HG03196 (cell line): ENCODE data around the gene PRDM5.

Source experiments
- ATAC-seq: cut with Tn5 transposase; IDR thresholded peaks from one replicate; pipeline ENCODE4 v1.9.1; 2021; ENCODE audit not compliant: unreplicated experiment

PRDM5 gene

GRCh38 chr4:120824946-120825345 is 97.6 kb downstream of the PRDM5 start:
- no peak for ATAC-seq

GRCh38 chr4:120821977-120822376 is 100.5 kb downstream of the PRDM5 start:
- ATAC-seq, result no peak

- no peak for ATAC-seq
Observed at GRCh38 chr4:120821029-120821428, 101.5 kb downstream of the PRDM5 start.

- no peak for ATAC-seq
Observed at GRCh38 chr4:120819805-120820437, 102.6 kb downstream of the PRDM5 start.

GRCh38 chr4:120816296-120816965 is 106.1 kb downstream of the PRDM5 start:
- no peak for ATAC-seq

GRCh38 chr4:120815361-120815760 is 107.2 kb downstream of the PRDM5 start:
- no peak for ATAC-seq

- ATAC-seq, result no peak
Observed at GRCh38 chr4:120814886-120815285, 107.6 kb downstream of the PRDM5 start.

- no peak for ATAC-seq
Observed at GRCh38 chr4:120812216-120812615, 110.3 kb downstream of the PRDM5 start.

GRCh38 chr4:120809518-120809917 is 113.0 kb downstream of the PRDM5 start:
- no peak for ATAC-seq

GRCh38 chr4:120808475-120809141 is 113.9 kb downstream of the PRDM5 start:
- no peak for ATAC-seq

GRCh38 chr4:120801137-120801758 is 121.3 kb downstream of the PRDM5 start:
- ATAC-seq, result no peak

GRCh38 chr4:120798570-120798969 is 124.0 kb downstream of the PRDM5 start:
- no peak for ATAC-seq

- no peak for ATAC-seq
Observed at GRCh38 chr4:120796271-120796670, 126.3 kb downstream of the PRDM5 start.

- ATAC-seq, result no peak
Observed at GRCh38 chr4:120785202-120785601, 137.3 kb downstream of the PRDM5 start.

- no peak for ATAC-seq
Observed at GRCh38 chr4:120777459-120777858, 145.1 kb downstream of the PRDM5 start.

GRCh38 chr4:120775431-120775830 is 147.1 kb downstream of the PRDM5 start:
- no peak for ATAC-seq

GRCh38 chr4:120773641-120774040 is 148.9 kb downstream of the PRDM5 start:
- no peak for ATAC-seq

- no peak for ATAC-seq
Observed at GRCh38 chr4:120771907-120772306, 150.6 kb downstream of the PRDM5 start.

GRCh38 chr4:120770897-120771296 is 151.6 kb downstream of the PRDM5 start:
- no peak for ATAC-seq

- no peak for ATAC-seq
Observed at GRCh38 chr4:120769227-120769626, 153.3 kb downstream of the PRDM5 start.

- ATAC-seq, result no peak
Observed at GRCh38 chr4:120765260-120765680, 157.3 kb downstream of the PRDM5 start.

GRCh38 chr4:120763650-120764049 is 158.9 kb downstream of the PRDM5 start:
- ATAC-seq, result no peak
